BLaER1 (cell line): ENCODE measurements around the gene HOXB4.

Experiments
- H3K27ac ChIP-seq: shearing (Covaris generic); formaldehyde crosslinking; 2 replicates; pipeline ENCODE4 v1.8.1; 2022
- H3K27me3 ChIP-seq: shearing (Covaris generic); formaldehyde crosslinking; 2 replicates; pipeline ENCODE4 v1.8.1; 2022
- H3K36me3 ChIP-seq: shearing (Covaris generic); formaldehyde crosslinking; 2 replicates; pipeline ENCODE4 v1.8.1; 2022
- H3K4me1 ChIP-seq: shearing (Covaris generic); formaldehyde crosslinking; 2 replicates; pipeline ENCODE4 v1.8.1; 2022
- H3K4me2 ChIP-seq: shearing (Covaris generic); formaldehyde crosslinking; 2 replicates; pipeline ENCODE4 v1.8.1; 2022
- H3K4me3 ChIP-seq: shearing (Covaris generic); formaldehyde crosslinking; 2 replicates; pipeline ENCODE4 v1.8.1; 2022
- H3K9ac ChIP-seq: shearing (Covaris generic); formaldehyde crosslinking; 2 replicates; pipeline ENCODE4 v1.8.1; 2022
- H3K9me3 ChIP-seq: shearing (Covaris generic); formaldehyde crosslinking; 2 replicates; pipeline ENCODE4 v1.8.1; 2022
- H4K20me1 ChIP-seq: shearing (Covaris generic); formaldehyde crosslinking; 2 replicates; pipeline ENCODE4 v1.8.1; 2022
- Cebpa-rat ChIP-seq: shearing (Covaris generic); IDR thresholded peaks from 2 replicates; pipeline ENCODE4 v1.8.1; 2022

The HOXB4 gene

GRCh38 chr17:48621410-48622392, 43.6 kb upstream of the HOXB4 start:
- no peak overlapping the region for H3K4me2 ChIP-seq
- H3K27ac ChIP-seq: no peak overlapping the region
- H4K20me1 ChIP-seq: peaks cover 97% of the 10 kb centered on the region
- no peak overlapping the region for H3K9ac ChIP-seq
- peaks cover 100% of the 10 kb centered on the region for H3K27me3 ChIP-seq
- no peak for TF ChIP-seq Cebpa-rat
- H3K36me3 ChIP-seq: no peaks in the 10 kb centered on the region
- H3K4me1 ChIP-seq: peaks cover 11% of the 10 kb centered on the region; the same call in 1 of the 2 replicates
- H3K4me3 ChIP-seq: no peak overlapping the region
- no peaks in the 10 kb centered on the region for H3K9me3 ChIP-seq

- H3K9ac ChIP-seq: no peak overlapping the region
- no peak overlapping the region for H3K4me2 ChIP-seq
- no peaks in the 10 kb centered on the region for H3K36me3 ChIP-seq
- H3K27me3 ChIP-seq: peaks cover 100% of the 10 kb centered on the region
- H3K4me3 ChIP-seq: no peak overlapping the region
- no peak overlapping the region for H3K27ac ChIP-seq
- H4K20me1 ChIP-seq: peaks cover 98% of the 10 kb centered on the region
- no peaks in the 10 kb centered on the region for H3K9me3 ChIP-seq
- H3K4me1 ChIP-seq: 0 out of 2 replicates have a peak, but pooled peaks cover 8% of the 10 kb centered on the region
- TF ChIP-seq Cebpa-rat: no peak
Measured at GRCh38 chr17:48620461-48621139, 42.5 kb upstream of the HOXB4 start.

- no peak overlapping the region for H3K4me2 ChIP-seq
- H3K36me3 ChIP-seq: no peaks in the 10 kb centered on the region
- H3K9ac ChIP-seq: no peak overlapping the region
- no peak overlapping the region for H3K4me3 ChIP-seq
- peaks cover 100% of the 10 kb centered on the region for H3K27me3 ChIP-seq
- no peak for TF ChIP-seq Cebpa-rat
- no peak overlapping the region for H3K27ac ChIP-seq
- H4K20me1 ChIP-seq: peaks cover 98% of the 10 kb centered on the region
- 0 out of 2 replicates have a peak, but pooled peaks cover 3% of the 10 kb centered on the region for H3K4me1 ChIP-seq
- H3K9me3 ChIP-seq: no peaks in the 10 kb centered on the region
Measured at GRCh38 chr17:48619826-48620449, 41.8 kb upstream of the HOXB4 start.

- H3K27ac ChIP-seq: no peak overlapping the region
- H3K36me3 ChIP-seq: no peaks in the 10 kb centered on the region
- H3K4me3 ChIP-seq: no peak overlapping the region
- no peaks in the 10 kb centered on the region for H3K9me3 ChIP-seq
- TF ChIP-seq Cebpa-rat: no peak
- H3K4me2 ChIP-seq: no peak overlapping the region
- H4K20me1 ChIP-seq: peaks cover 96% of the 10 kb centered on the region
- no peak overlapping the region for H3K9ac ChIP-seq
- H3K4me1 ChIP-seq: no peaks in the 10 kb centered on the region
- peaks cover 100% of the 10 kb centered on the region for H3K27me3 ChIP-seq
Measured at GRCh38 chr17:48618256-48618896, 40.2 kb upstream of the HOXB4 start.

GRCh38 chr17:48617471-48618255, 39.5 kb upstream of the HOXB4 start:
- Histone ChIP-seq H3K27me3 (peaks cover 100% of the 10 kb centered on the region), H3K27ac (no peak overlapping the region), H3K36me3 (no peaks in the 10 kb centered on the region), H3K9me3 (no peaks in the 10 kb centered on the region), H4K20me1 (peaks cover 96% of the 10 kb centered on the region), H3K4me1 (no peaks in the 10 kb centered on the region), H3K4me3 (no peak overlapping the region), H3K9ac (no peak overlapping the region), H3K4me2 (no peak overlapping the region)
- no peak for TF ChIP-seq Cebpa-rat

GRCh38 chr17:48616717-48617470, 38.7 kb upstream of the HOXB4 start:
- H4K20me1 ChIP-seq: peaks cover 96% of the 10 kb centered on the region

GRCh38 chr17:48615963-48616716, 38.0 kb upstream of the HOXB4 start:
- H3K27ac ChIP-seq: no peak overlapping the region
- no peak overlapping the region for H3K4me2 ChIP-seq
- peaks cover 96% of the 10 kb centered on the region for H4K20me1 ChIP-seq
- no peaks in the 10 kb centered on the region for H3K36me3 ChIP-seq
- no peak for TF ChIP-seq Cebpa-rat
- no peaks in the 10 kb centered on the region for H3K4me1 ChIP-seq
- H3K27me3 ChIP-seq: peaks cover 100% of the 10 kb centered on the region
- no peak overlapping the region for H3K9ac ChIP-seq
- no peaks in the 10 kb centered on the region for H3K9me3 ChIP-seq
- no peak overlapping the region for H3K4me3 ChIP-seq

More at GRCh38 chr17:48616717-48617470, 38.7 kb upstream of the HOXB4 start:
- Histone ChIP-seq H3K4me1 (no peaks in the 10 kb centered on the region), H3K36me3 (no peaks in the 10 kb centered on the region), H3K4me3 (no peak overlapping the region), H3K27ac (no peak overlapping the region), H3K27me3 (peaks cover 100% of the 10 kb centered on the region), H3K4me2 (no peak overlapping the region), H3K9ac (no peak overlapping the region), H3K9me3 (no peaks in the 10 kb centered on the region)
- no peak for TF ChIP-seq Cebpa-rat
